Measurements from ENCODE around the gene PLAC8L1.

- TF ChIP-seq, protein P1, sequence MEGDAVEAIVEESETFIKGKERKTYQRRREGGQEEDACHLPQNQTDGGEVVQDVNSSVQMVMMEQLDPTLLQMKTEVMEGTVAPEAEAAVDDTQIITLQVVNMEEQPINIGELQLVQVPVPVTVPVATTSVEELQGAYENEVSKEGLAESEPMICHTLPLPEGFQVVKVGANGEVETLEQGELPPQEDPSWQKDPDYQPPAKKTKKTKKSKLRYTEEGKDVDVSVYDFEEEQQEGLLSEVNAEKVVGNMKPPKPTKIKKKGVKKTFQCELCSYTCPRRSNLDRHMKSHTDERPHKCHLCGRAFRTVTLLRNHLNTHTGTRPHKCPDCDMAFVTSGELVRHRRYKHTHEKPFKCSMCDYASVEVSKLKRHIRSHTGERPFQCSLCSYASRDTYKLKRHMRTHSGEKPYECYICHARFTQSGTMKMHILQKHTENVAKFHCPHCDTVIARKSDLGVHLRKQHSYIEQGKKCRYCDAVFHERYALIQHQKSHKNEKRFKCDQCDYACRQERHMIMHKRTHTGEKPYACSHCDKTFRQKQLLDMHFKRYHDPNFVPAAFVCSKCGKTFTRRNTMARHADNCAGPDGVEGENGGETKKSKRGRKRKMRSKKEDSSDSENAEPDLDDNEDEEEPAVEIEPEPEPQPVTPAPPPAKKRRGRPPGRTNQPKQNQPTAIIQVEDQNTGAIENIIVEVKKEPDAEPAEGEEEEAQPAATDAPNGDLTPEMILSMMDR (IDR thresholded peaks at IDR 0.05), result no peak
- TF ChIP-seq SP1 (CRISPR knock-in tag; conservative IDR thresholded peaks at IDR 0.05) (no peak), CREM (CRISPR knock-in tag; IDR thresholded peaks at IDR 0.05) (no peak), SOX15 (CRISPR knock-in tag; IDR thresholded peaks at IDR 0.05) (no peak), NFE2L1 (CRISPR knock-in tag; IDR thresholded peaks at IDR 0.05) (no peak), FOXK1 (CRISPR knock-in tag; IDR thresholded peaks at IDR 0.05) (no peak), IRF2 (CRISPR knock-in tag; IDR thresholded peaks at IDR 0.05; ENCODE audit: borderline replicate concordance, low read depth) (no peak), JUN (CRISPR knock-in tag; IDR thresholded peaks at IDR 0.05) (no peak), GABPB1 (CRISPR knock-in tag; IDR thresholded peaks at IDR 0.05) (no peak), ZNF121 (CRISPR knock-in tag; IDR thresholded peaks at IDR 0.05) (no peak), TEAD1 (CRISPR knock-in tag; IDR thresholded peaks at IDR 0.05) (no peak), ZSCAN18 (CRISPR knock-in tag; IDR thresholded peaks at IDR 0.05) (no peak), ATF2 (CRISPR knock-in tag; IDR thresholded peaks at IDR 0.05; ENCODE audit: borderline replicate concordance, low read depth) (no peak), ESRRA (CRISPR knock-in tag; IDR thresholded peaks at IDR 0.05; ENCODE audit: borderline replicate concordance) (no peak)
These were observed 66.0 kb downstream of the PLAC8L1 start for GRCh38 chr5:146039420-146039819.
